Astrocyte (in vitro differentiated cells and primary cell): ENCODE measurements around the gene IGSF23. TPM values are rescaled to one million over a fixed set of nuclear protein-coding genes. Genes with fewer than 3 reads are reported as not detected.
A peak's percentile ranks its signal among the peaks of the same experiment; 100 is the strongest.

Source experiments
- DNase-seq: peaks from one replicate; pipeline ENCODE4 v3.0.0-alpha.2; 2010; ENCODE audit warnings: low read depth
- FAIRE-seq: peaks from 2 replicates; lab custom pipeline; 2011; peaks lifted over from hg19 to GRCh38; lab: Jason Lieb, UNC
- H2AFZ ChIP-seq: 2 replicates; pipeline ENCODE4 v1.6.0; 2012; ENCODE audit warnings: low read depth, low read length, inconsistent platforms
- H3K27ac ChIP-seq: 2 replicates; pipeline ENCODE4 v1.5.1; 2011; ENCODE audit warnings: low read depth, low read length, inconsistent platforms
- H3K27me3 ChIP-seq: 2 replicates; pipeline ENCODE4 v1.6.0; 2011; ENCODE audit warnings: low read length, inconsistent platforms; ENCODE audit not compliant: insufficient read depth
- H3K36me3 ChIP-seq: 2 replicates; pipeline ENCODE4 v1.5.1; 2011; ENCODE audit warnings: low read length, inconsistent platforms; ENCODE audit not compliant: insufficient read depth
- H3K4me1 ChIP-seq: 2 replicates; pipeline ENCODE4 v1.5.1; 2011; ENCODE audit warnings: low read length, inconsistent platforms; ENCODE audit not compliant: insufficient read depth
- H3K4me2 ChIP-seq: 2 replicates; pipeline ENCODE4 v1.6.0; 2012; ENCODE audit warnings: low read length, inconsistent platforms
- H3K4me3 ChIP-seq: 2 replicates; pipeline ENCODE4 v1.5.1; 2011; ENCODE audit warnings: low read depth, mild to moderate bottlenecking, low read length, inconsistent platforms; ENCODE audit not compliant: insufficient read depth
- H3K79me2 ChIP-seq: 2 replicates; pipeline ENCODE4 v1.6.0; 2012; ENCODE audit warnings: mild to moderate bottlenecking, low read length, inconsistent platforms; ENCODE audit not compliant: insufficient read depth
- H3K9ac ChIP-seq: 2 replicates; pipeline ENCODE4 v1.6.0; 2012; ENCODE audit warnings: mild to moderate bottlenecking, low read length, inconsistent platforms
- H3K9me3 ChIP-seq: 2 replicates; pipeline ENCODE4 v1.5.1; 2012; ENCODE audit warnings: low read depth, mild to moderate bottlenecking, low read length, inconsistent platforms; ENCODE audit not compliant: insufficient read depth
- H4K20me1 ChIP-seq: 2 replicates; pipeline ENCODE4 v1.6.0; 2012; ENCODE audit warnings: low read length, inconsistent platforms; ENCODE audit not compliant: insufficient read depth
- H3K27ac Mint-ChIP-seq: one replicate; pipeline ENCODE4 v1.8.0; 2021; ENCODE audit warnings: mild to moderate bottlenecking, mixed read lengths; ENCODE audit not compliant: unreplicated experiment
- H3K27me3 Mint-ChIP-seq: one replicate; pipeline ENCODE4 v1.8.0; 2021; ENCODE audit warnings: low read depth, mixed read lengths; ENCODE audit not compliant: unreplicated experiment
- H3K36me3 Mint-ChIP-seq: one replicate; pipeline ENCODE4 v1.8.0; 2021; ENCODE audit warnings: low read depth, mixed read lengths; ENCODE audit not compliant: unreplicated experiment
- H3K4me1 Mint-ChIP-seq: one replicate; pipeline ENCODE4 v1.8.0; 2021; ENCODE audit warnings: low read depth, mixed read lengths; ENCODE audit not compliant: unreplicated experiment
- H3K4me3 Mint-ChIP-seq: one replicate; pipeline ENCODE4 v1.8.0; 2021; ENCODE audit warnings: mild to moderate bottlenecking, moderate library complexity, mixed read lengths; ENCODE audit not compliant: unreplicated experiment
- H3K9me3 Mint-ChIP-seq: one replicate; pipeline ENCODE4 v1.8.0; 2021; ENCODE audit warnings: mild to moderate bottlenecking, mixed read lengths; ENCODE audit not compliant: unreplicated experiment
- CTCF ChIP-seq: IDR thresholded peaks from 2 replicates; pipeline ENCODE4 v1.5.1; 2011; ENCODE audit warnings: low read depth, mild to moderate bottlenecking, inconsistent platforms, low read length, moderate library complexity; ENCODE audit not compliant: insufficient read depth
- EZH2 ChIP-seq: IDR thresholded peaks from 2 replicates; pipeline ENCODE4 v1.6.1; 2012; ENCODE audit warnings: mild to moderate bottlenecking, low read length, inconsistent platforms; ENCODE audit not compliant: insufficient read depth
- total RNA-seq: library from RNA; stranded (reverse); gene quantifications from 2 replicates; pipeline ENCODE4 v1.2.1, GENCODE V29; 2021

The IGSF23 gene
- total RNA-seq, 1 donor from 2014 or later = not detected

DNA sequence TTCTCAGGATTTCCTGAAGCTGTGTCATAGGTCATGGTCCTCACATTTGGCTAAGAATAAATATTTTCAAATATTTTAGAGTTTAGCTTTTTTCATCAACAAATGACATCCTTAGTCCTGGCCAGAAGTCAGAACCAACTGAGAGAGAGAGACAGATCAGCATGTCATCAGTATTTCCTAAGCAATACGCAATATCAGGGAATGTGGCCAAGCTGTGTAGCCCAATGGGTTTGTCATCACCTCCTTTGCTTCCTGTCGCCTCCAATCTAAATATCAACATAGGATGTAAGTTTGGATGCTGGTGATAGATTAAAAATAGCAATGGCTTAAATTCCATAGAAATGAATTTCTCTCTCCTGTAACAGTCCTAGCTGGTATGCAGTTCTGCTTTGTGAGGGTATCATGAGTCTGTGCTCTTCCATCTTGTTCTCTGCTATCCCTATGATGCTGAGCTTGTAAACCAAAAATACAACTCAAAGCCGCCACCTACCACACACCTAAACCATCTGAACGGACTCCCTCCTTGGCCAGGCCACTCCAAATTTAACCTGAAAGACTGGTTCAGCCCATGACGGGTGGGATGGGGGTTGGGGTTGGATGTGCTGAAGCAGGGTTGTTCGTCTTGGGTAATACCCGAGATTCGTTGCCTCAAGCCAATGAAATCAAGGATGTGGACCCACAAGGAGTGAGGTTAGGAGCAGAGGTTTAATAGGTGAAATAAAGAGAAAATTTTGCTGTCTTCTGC lies 10.0 kb upstream of the IGSF23 start:
- Histone ChIP-seq H3K79me2 (no peaks in the 10 kb centered on the region), H3K9ac (peak overlapping the region; percentile 42), H3K4me2 (peak overlapping the region; percentile 60), H3K27ac (peak overlapping the region; percentile 56), H4K20me1 (no peaks in the 10 kb centered on the region), H3K4me3 (no peak overlapping the region), H3K4me1 (peaks cover 32% of the 10 kb centered on the region), H3K36me3 (no peaks in the 10 kb centered on the region), H2AFZ (no peak overlapping the region), H3K27me3 (no peaks in the 10 kb centered on the region), H3K9me3 (no peaks in the 10 kb centered on the region)
- Mint-ChIP-seq H3K27ac (no peak overlapping the region), H3K27me3 (peaks cover 9% of the 10 kb centered on the region), H3K36me3 (no peaks in the 10 kb centered on the region), H3K9me3 (no peaks in the 10 kb centered on the region), H3K4me3 (no peak overlapping the region), H3K4me1 (peaks cover 5% of the 10 kb centered on the region)
- DNase-seq = peak; percentile 92
- FAIRE-seq = peak; percentile 98
- TF ChIP-seq CTCF (no peak), EZH2 (no peak)

- Mint-ChIP-seq H3K27ac (no peak overlapping the region), H3K36me3 (no peaks in the 10 kb centered on the region), H3K27me3 (peaks cover 9% of the 10 kb centered on the region), H3K4me1 (peaks cover 5% of the 10 kb centered on the region), H3K4me3 (no peak overlapping the region), H3K9me3 (no peaks in the 10 kb centered on the region)
- H3K27ac ChIP-seq = no peak overlapping the region
- H3K4me1 ChIP-seq = peaks cover 32% of the 10 kb centered on the region
- H3K9me3 ChIP-seq = no peaks in the 10 kb centered on the region
- no peak for TF ChIP-seq EZH2
- TF ChIP-seq CTCF = no peak
- H3K9ac ChIP-seq = no peak overlapping the region
- no peaks in the 10 kb centered on the region for H3K79me2 ChIP-seq
- DNase-seq = no peak
- H3K4me2 ChIP-seq = peak overlapping the region; percentile 60
- H4K20me1 ChIP-seq = no peaks in the 10 kb centered on the region
- H3K36me3 ChIP-seq = no peaks in the 10 kb centered on the region
- no peak overlapping the region for H3K4me3 ChIP-seq
- no peaks in the 10 kb centered on the region for H3K27me3 ChIP-seq
- no peak overlapping the region for H2AFZ ChIP-seq
- no peak for FAIRE-seq
Observed at GRCh38 chr19:44604241-44604640, 9.1 kb upstream of the IGSF23 start.

DNA sequence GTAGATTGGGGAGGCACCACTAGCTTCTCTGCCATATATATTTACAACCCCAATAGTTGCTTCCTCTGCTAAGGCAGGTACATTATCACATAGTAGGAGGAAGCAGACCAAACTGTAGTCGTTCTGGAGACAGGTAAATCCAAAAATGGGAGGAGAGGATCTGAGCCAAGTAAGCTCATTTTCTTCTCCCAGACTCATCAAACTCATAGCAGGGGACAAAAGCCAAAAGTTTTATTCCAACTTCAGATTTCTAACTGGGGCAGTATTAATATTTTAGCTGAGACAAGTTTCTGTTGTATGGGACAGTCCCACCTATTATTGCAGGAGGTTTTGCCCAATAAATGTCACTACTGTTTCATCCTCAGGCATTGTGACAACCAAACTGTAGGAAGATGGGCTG lies 7.8 kb upstream of the IGSF23 start:
- Histone ChIP-seq H3K36me3 (no peaks in the 10 kb centered on the region), H3K79me2 (no peaks in the 10 kb centered on the region), H3K27ac (no peak overlapping the region), H3K9me3 (no peaks in the 10 kb centered on the region), H3K4me1 (peaks cover 32% of the 10 kb centered on the region), H3K27me3 (no peaks in the 10 kb centered on the region), H4K20me1 (no peaks in the 10 kb centered on the region), H3K4me2 (no peak overlapping the region), H2AFZ (no peak overlapping the region), H3K9ac (no peak overlapping the region), H3K4me3 (no peak overlapping the region)
- Mint-ChIP-seq H3K4me1 (peaks cover 5% of the 10 kb centered on the region), H3K27me3 (peaks cover 6% of the 10 kb centered on the region), H3K36me3 (no peaks in the 10 kb centered on the region), H3K9me3 (no peaks in the 10 kb centered on the region), H3K4me3 (no peak overlapping the region), H3K27ac (no peak overlapping the region)
- DNase-seq = no peak
- no peak for FAIRE-seq
- TF ChIP-seq CTCF (no peak), EZH2 (no peak)
